ENCODE results near the gene DCDC2.
A peak's percentile ranks its signal among the peaks of the same experiment; 100 is the strongest.
"Not testable (repeated sequence)": the region's sequence is repeated elsewhere in the genome, so short reads cannot be mapped to it uniquely, and the experiment has no call there.

Gene DCDC2

GRCh38 chr6:24329022-24329421, 28.8 kb downstream of the DCDC2 start:
- DNase-seq (ENCODE audit: low read depth in 1 of 2, low spot score in 1 of 2) = no peak

GRCh38 chr6:24327756-24328155, 30.1 kb downstream of the DCDC2 start:
- DNase-seq (ENCODE audit: low read depth in 1 of 2, low spot score in 1 of 2) = no peak

GRCh38 chr6:24325978-24326377, 31.9 kb downstream of the DCDC2 start:
- DNase-seq (ENCODE audit: low read depth in 1 of 2, low spot score in 1 of 2) = no peak

- no peak for DNase-seq (ENCODE audit: low read depth in 1 of 2, low spot score in 1 of 2)
These were observed 33.2 kb downstream of the DCDC2 start for GRCh38 chr6:24324617-24325016.

GRCh38 chr6:24323632-24324337, 34.1 kb downstream of the DCDC2 start:
- DNase-seq (ENCODE audit: low read depth in 1 of 2, low spot score in 1 of 2) = no peak

- no peak for DNase-seq (ENCODE audit: low read depth in 1 of 2, low spot score in 1 of 2)
These were observed 34.9 kb downstream of the DCDC2 start for GRCh38 chr6:24322924-24323323.

- not testable (repeated sequence) for DNase-seq (ENCODE audit: low read depth in 1 of 2, low spot score in 1 of 2)
These were observed 35.4 kb downstream of the DCDC2 start for GRCh38 chr6:24322446-24322845.

GRCh38 chr6:24321538-24322162, 36.2 kb downstream of the DCDC2 start:
- DNase-seq (ENCODE audit: low read depth in 1 of 2, low spot score in 1 of 2) = no peak

GRCh38 chr6:24313251-24314141, 44.4 kb downstream of the DCDC2 start:
- DNase-seq (ENCODE audit: low read depth in 1 of 2, low spot score in 1 of 2) = no peak

- DNase-seq (ENCODE audit: low read depth in 1 of 2, low spot score in 1 of 2) = not testable (repeated sequence)
These were observed 46.1 kb downstream of the DCDC2 start for GRCh38 chr6:24311775-24312174.

- no peak for DNase-seq (ENCODE audit: low read depth in 1 of 2, low spot score in 1 of 2)
These were observed 50.0 kb downstream of the DCDC2 start for GRCh38 chr6:24307881-24308280.

GRCh38 chr6:24306936-24307335, 50.9 kb downstream of the DCDC2 start:
- DNase-seq (ENCODE audit: low read depth in 1 of 2, low spot score in 1 of 2) = no peak

GRCh38 chr6:24306038-24306437, 51.8 kb downstream of the DCDC2 start:
- DNase-seq (ENCODE audit: low read depth in 1 of 2, low spot score in 1 of 2) = no peak

- DNase-seq (ENCODE audit: low read depth in 1 of 2, low spot score in 1 of 2) = no peak
These were observed 60.9 kb downstream of the DCDC2 start for GRCh38 chr6:24296944-24297343.

- DNase-seq (ENCODE audit: low read depth in 1 of 2, low spot score in 1 of 2) = not testable (repeated sequence)
These were observed 64.0 kb downstream of the DCDC2 start for GRCh38 chr6:24293852-24294251.

- DNase-seq (ENCODE audit: low read depth in 1 of 2, low spot score in 1 of 2) = no peak
These were observed 70.6 kb downstream of the DCDC2 start for GRCh38 chr6:24287239-24287638.

- DNase-seq (ENCODE audit: low read depth in 1 of 2, low spot score in 1 of 2) = no peak
These were observed 73.9 kb downstream of the DCDC2 start for GRCh38 chr6:24284006-24284405.

GRCh38 chr6:24283043-24283985, 74.5 kb downstream of the DCDC2 start:
- peak in 1 of 2 donors; percentile 18 for DNase-seq (ENCODE audit: low read depth in 1 of 2, low spot score in 1 of 2)

GRCh38 chr6:24274441-24275083, 83.3 kb downstream of the DCDC2 start:
- no peak for DNase-seq (ENCODE audit: low read depth in 1 of 2, low spot score in 1 of 2)
